Activated naive CD8-positive, alpha-beta T cell treated with anti-CD3 and anti-CD28 coated beads for 36 hours (primary cell): ENCODE results near the gene GGT1. TPM values are rescaled to one million over a fixed set of nuclear protein-coding genes. Genes with fewer than 3 reads are reported as not detected.
"Not testable (repeated sequence)": the region's sequence is repeated elsewhere in the genome, so short reads cannot be mapped to it uniquely, and the experiment has no call there.

Source experiments
- DNase-seq: peaks from one replicate; pipeline ENCODE4 v3.0.0; 2021
- H3K27ac Mint-ChIP-seq: one replicate; pipeline ENCODE4 v1.8.0; 2022; ENCODE audit warnings: mild to moderate bottlenecking, moderate library complexity, mixed read lengths
- H3K27me3 Mint-ChIP-seq: one replicate; pipeline ENCODE4 v1.8.0; 2022; ENCODE audit warnings: mild to moderate bottlenecking, mixed read lengths
- H3K36me3 Mint-ChIP-seq: one replicate; pipeline ENCODE4 v1.8.0; 2021; ENCODE audit warnings: mild to moderate bottlenecking, mixed read lengths
- H3K4me1 Mint-ChIP-seq: one replicate; pipeline ENCODE4 v1.8.0; 2021; ENCODE audit warnings: mixed read lengths
- H3K4me3 Mint-ChIP-seq: one replicate; pipeline ENCODE4 v1.8.0; 2022; ENCODE audit warnings: mild to moderate bottlenecking, moderate library complexity, mixed read lengths
- H3K9me3 Mint-ChIP-seq: one replicate; pipeline ENCODE4 v1.8.0; 2022; ENCODE audit warnings: mixed read lengths
- total RNA-seq, 2 experiments: library from RNA; stranded (reverse); gene quantifications; one replicate each; pipeline ENCODE4 v1.2.3, GENCODE V29; 2021

GGT1 gene
- total RNA-seq, 2 experiments from 2014 or later, result 11.1 to 12.3 TPM

- peak overlapping the region; percentile 31 for H3K27ac Mint-ChIP-seq
Measured at GRCh38 chr22:24601217-24602104, 1.5 kb upstream of the GGT1 start.

GRCh38 chr22:24602105-24602749 lies 766 bp upstream of the GGT1 start:
- not testable (repeated sequence) for H3K27me3 Mint-ChIP-seq, DNase-seq, H3K27ac Mint-ChIP-seq, H3K9me3 Mint-ChIP-seq, H3K36me3 Mint-ChIP-seq, H3K4me3 Mint-ChIP-seq
- H3K4me1 Mint-ChIP-seq, result peaks cover 16% of the 10 kb centered on the region

More at GRCh38 chr22:24601217-24602104, 1.5 kb upstream of the GGT1 start:
- Mint-ChIP-seq H3K4me3 (no peak overlapping the region), H3K27me3 (no peaks in the 10 kb centered on the region), H3K36me3 (no peaks in the 10 kb centered on the region), H3K9me3 (no peaks in the 10 kb centered on the region), H3K4me1 (peaks cover 16% of the 10 kb centered on the region)
- no peak for DNase-seq

GRCh38 chr22:24603770-24604629 lies 1.0 kb downstream of the GGT1 start:
- not testable (repeated sequence) for H3K9me3 Mint-ChIP-seq, H3K36me3 Mint-ChIP-seq, H3K27me3 Mint-ChIP-seq
- peak overlapping the region; percentile 74 for H3K27ac Mint-ChIP-seq
- H3K4me3 Mint-ChIP-seq, result peak overlapping the region; percentile 54
- H3K4me1 Mint-ChIP-seq, result peaks cover 19% of the 10 kb centered on the region
- peak; percentile 35 for DNase-seq

GRCh38 chr22:24606340-24606739 lies 3.3 kb downstream of the GGT1 start:
- H3K9me3 Mint-ChIP-seq, H3K36me3 Mint-ChIP-seq, H3K4me3 Mint-ChIP-seq, H3K27ac Mint-ChIP-seq, DNase-seq, H3K27me3 Mint-ChIP-seq: not testable (repeated sequence)
- H3K4me1 Mint-ChIP-seq, result peaks cover 21% of the 10 kb centered on the region

- Mint-ChIP-seq H3K4me3 (peak overlapping the region; percentile 83), H3K27ac (peak overlapping the region; percentile 95), H3K4me1 (peaks cover 20% of the 10 kb centered on the region)
- H3K27me3 Mint-ChIP-seq, H3K36me3 Mint-ChIP-seq, H3K9me3 Mint-ChIP-seq: not testable (repeated sequence)
- peak; percentile 52 for DNase-seq
Measured at GRCh38 chr22:24607429-24607983, 4.5 kb downstream of the GGT1 start.

GRCh38 chr22:24608327-24608726 lies 5.3 kb downstream of the GGT1 start:
- Mint-ChIP-seq H3K4me1 (peaks cover 16% of the 10 kb centered on the region), H3K4me3 (peak overlapping the region; percentile 83)
- not testable (repeated sequence) for H3K36me3 Mint-ChIP-seq, DNase-seq, H3K9me3 Mint-ChIP-seq, H3K27ac Mint-ChIP-seq, H3K27me3 Mint-ChIP-seq

- not testable (repeated sequence) for H3K27ac Mint-ChIP-seq, H3K4me3 Mint-ChIP-seq, H3K36me3 Mint-ChIP-seq, H3K4me1 Mint-ChIP-seq, DNase-seq, H3K27me3 Mint-ChIP-seq, H3K9me3 Mint-ChIP-seq
Measured at GRCh38 chr22:24609888-24610287, 6.9 kb downstream of the GGT1 start.

- H3K27me3 Mint-ChIP-seq, H3K9me3 Mint-ChIP-seq, H3K27ac Mint-ChIP-seq, H3K36me3 Mint-ChIP-seq, H3K4me3 Mint-ChIP-seq, DNase-seq, H3K4me1 Mint-ChIP-seq: not testable (repeated sequence)
Measured at GRCh38 chr22:24614794-24615193, 11.8 kb downstream of the GGT1 start.

GRCh38 chr22:24621244-24621643 lies 18.3 kb downstream of the GGT1 start:
- H3K4me1 Mint-ChIP-seq, H3K27me3 Mint-ChIP-seq, DNase-seq, H3K9me3 Mint-ChIP-seq, H3K27ac Mint-ChIP-seq, H3K36me3 Mint-ChIP-seq, H3K4me3 Mint-ChIP-seq: not testable (repeated sequence)

GRCh38 chr22:24622596-24622995 lies 19.6 kb downstream of the GGT1 start:
- H3K9me3 Mint-ChIP-seq, H3K36me3 Mint-ChIP-seq, H3K27me3 Mint-ChIP-seq, H3K27ac Mint-ChIP-seq, H3K4me1 Mint-ChIP-seq, H3K4me3 Mint-ChIP-seq, DNase-seq: not testable (repeated sequence)

- H3K4me3 Mint-ChIP-seq, DNase-seq, H3K4me1 Mint-ChIP-seq, H3K27me3 Mint-ChIP-seq, H3K27ac Mint-ChIP-seq, H3K36me3 Mint-ChIP-seq, H3K9me3 Mint-ChIP-seq: not testable (repeated sequence)
Measured at GRCh38 chr22:24627911-24628310, 24.9 kb downstream of the GGT1 start.

- H3K27me3 Mint-ChIP-seq, H3K4me3 Mint-ChIP-seq, H3K4me1 Mint-ChIP-seq, H3K9me3 Mint-ChIP-seq, H3K27ac Mint-ChIP-seq, H3K36me3 Mint-ChIP-seq, DNase-seq: not testable (repeated sequence)
Measured at GRCh38 chr22:24629069-24629468, 26.1 kb downstream of the GGT1 start.

GRCh38 chr22:24630812-24631427 lies 27.9 kb downstream of the GGT1 start:
- H3K27me3 Mint-ChIP-seq, DNase-seq, H3K4me3 Mint-ChIP-seq, H3K9me3 Mint-ChIP-seq, H3K27ac Mint-ChIP-seq, H3K36me3 Mint-ChIP-seq: not testable (repeated sequence)
- peaks cover 13% of the 10 kb centered on the region for H3K4me1 Mint-ChIP-seq

GRCh38 chr22:24631430-24632122 lies 28.6 kb downstream of the GGT1 start:
- H3K4me1 Mint-ChIP-seq, result peaks cover 13% of the 10 kb centered on the region
- not testable (repeated sequence) for H3K9me3 Mint-ChIP-seq, H3K4me3 Mint-ChIP-seq, H3K36me3 Mint-ChIP-seq, H3K27ac Mint-ChIP-seq, DNase-seq, H3K27me3 Mint-ChIP-seq
